Middle frontal gyrus (tissue), 1 donor: ENCODE measurements around the gene BMP7.

ENCODE experiments used
- DNase-seq: peaks from one replicate; pipeline ENCODE4 v3.0.0-alpha.2; 2015; ENCODE audit warnings: low spot score; ENCODE audit errors: extremely low spot score

Gene BMP7

GRCh38 chr20:57266291-57267157, at the start of gene BMP7:
BMP7 (minus strand) TSS chr20:57266641; CDS start chr20:57266122, 519 bp downstream.
- DNase-seq, result no peak

GRCh38 chr20:57315976-57316480, 49.6 kb upstream of the BMP7 start:
- no peak for DNase-seq

DNA sequence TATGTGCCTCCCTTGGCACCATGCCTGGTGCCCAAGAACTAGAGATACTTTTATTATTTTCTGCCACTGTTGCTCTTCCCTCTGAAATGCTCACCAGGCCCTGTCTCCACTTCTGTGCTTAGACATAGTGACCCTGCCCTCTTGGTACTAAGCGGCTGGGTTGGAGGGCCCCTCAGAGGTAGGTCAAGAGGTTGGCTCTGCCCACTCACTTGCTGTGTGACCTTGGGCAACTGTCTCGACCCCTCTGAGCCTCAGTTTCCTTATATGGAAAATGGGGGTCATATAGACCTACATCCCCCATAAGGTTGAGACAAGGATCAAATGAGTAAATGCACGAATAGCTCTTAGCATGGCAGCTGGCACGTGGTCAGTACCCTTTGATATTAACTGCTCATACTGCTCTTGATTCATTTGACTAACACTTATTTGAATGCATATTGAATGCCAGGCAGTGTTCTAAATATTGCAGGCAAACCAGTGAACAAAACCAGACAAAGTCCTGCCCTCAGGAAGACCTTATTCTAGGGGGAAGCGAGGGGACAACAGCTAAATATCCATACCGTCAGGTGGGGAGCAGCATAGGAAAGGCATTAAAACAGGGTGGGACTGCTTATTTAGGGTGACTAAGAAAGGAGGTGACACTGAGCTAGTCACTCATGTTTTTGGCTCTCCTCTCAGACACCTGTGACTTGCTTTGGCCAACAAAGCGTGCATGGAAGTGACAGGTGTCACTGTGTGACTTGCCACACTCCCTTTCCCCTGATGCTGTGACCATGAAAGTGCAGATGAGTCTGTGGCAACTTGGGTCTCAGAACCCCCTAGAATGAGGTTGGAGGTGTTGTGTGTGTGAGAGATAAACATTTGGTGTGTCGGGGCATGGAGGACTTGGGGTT, 48.9 kb upstream of the BMP7 start:
- no peak for DNase-seq

GRCh38 chr20:57313951-57314350, 47.5 kb upstream of the BMP7 start:
- no peak for DNase-seq

- DNase-seq, result no peak
These were observed 46.8 kb upstream of the BMP7 start for GRCh38 chr20:57313230-57313629.

- no peak for DNase-seq
These were observed 45.7 kb upstream of the BMP7 start for GRCh38 chr20:57312138-57312537.

GRCh38 chr20:57310821-57311514, 44.5 kb upstream of the BMP7 start:
- DNase-seq, result no peak

DNA sequence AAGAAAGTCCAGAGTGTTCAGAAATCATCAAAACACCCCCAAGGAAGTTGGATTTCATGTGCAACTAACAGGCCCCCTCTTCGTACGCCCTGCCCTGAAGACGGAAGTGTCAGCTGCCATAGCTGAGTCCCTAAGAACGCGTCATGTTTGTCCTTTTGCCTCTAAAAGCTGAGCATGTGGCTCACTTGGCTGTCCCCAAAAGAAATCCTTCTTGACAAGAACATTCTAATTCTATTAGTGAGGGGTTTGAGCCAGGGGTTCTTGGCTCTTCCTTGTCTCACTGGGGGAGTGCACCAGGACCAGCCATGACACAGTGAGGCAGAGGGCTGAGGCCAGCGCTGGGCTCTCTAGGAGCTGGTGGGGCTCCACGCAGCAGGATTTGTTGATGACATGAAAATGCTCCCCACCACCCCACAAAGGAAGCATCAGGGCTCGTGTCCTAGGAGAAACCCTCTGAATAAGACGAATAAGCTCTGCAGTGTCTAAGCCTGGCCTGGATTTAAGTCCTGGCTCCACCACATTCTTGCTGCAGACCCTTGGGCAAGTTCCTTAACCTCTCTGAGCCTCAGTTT, 43.2 kb upstream of the BMP7 start:
- no peak for DNase-seq

- no peak for DNase-seq
These were observed 42.2 kb upstream of the BMP7 start for GRCh38 chr20:57308451-57309271.

GRCh38 chr20:57306747-57307146, 40.3 kb upstream of the BMP7 start:
- DNase-seq, result no peak

- DNase-seq, result no peak
These were observed 34.6 kb upstream of the BMP7 start for GRCh38 chr20:57301026-57301425.

DNA sequence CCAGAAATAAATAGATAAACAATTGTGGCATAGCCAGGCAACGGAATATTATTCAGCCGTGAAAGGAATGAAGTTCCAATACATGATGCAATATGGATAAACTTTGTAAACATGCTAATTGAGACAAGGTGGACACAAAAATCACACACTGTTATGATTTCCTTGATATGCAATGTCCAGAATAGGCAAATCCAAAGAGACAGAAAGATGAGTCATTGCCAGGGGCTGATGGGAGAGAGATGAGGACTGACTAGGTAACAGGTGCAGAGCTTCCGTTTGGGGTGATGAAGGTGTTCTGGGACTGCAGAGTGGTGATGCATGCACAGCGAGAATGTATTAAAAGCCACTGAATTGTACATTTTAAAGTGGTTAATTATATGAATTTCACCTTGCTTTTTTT, 32.0 kb upstream of the BMP7 start:
- no peak for DNase-seq

- no peak for DNase-seq
These were observed 28.1 kb upstream of the BMP7 start for GRCh38 chr20:57294550-57294949.

DNA sequence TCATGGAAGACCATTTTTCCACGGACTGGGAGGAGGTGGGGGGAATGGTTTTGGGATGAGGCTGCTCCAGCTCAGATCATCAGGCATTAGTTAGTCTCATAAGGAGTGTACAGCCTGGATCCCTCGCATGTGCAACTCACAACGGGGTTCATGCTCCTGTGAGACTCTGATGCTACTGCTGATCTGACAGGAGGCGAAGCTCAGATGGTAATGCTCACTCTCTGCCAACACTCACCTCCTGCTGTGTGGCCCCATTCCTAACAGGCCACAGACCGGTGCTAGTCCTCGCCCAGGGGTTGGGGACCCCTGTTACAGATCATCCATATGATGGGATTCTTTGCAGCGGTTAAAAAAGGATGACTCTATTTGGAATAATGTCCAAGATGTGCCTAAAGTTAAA, 27.6 kb upstream of the BMP7 start:
- DNase-seq, result no peak

DNA sequence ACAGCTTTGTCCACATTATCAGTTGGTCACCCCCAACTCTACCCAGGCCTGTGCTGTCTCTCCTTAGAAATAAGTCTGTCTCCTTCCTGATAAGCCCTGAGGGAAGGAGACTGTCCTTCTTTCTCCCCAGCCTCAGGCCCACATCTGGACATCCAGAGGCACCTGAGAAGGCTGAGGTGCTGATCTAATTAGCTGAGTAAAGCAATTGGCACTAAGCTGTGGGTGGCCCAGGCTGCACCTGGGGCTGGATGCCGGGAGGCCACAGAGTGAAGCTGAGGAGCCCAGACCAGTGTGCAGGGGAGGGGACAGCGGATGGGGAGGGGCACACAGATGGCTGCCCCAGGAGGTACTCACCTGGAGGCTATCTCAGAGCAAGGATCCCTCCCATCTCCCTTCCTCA, 26.2 kb upstream of the BMP7 start:
- no peak for DNase-seq

DNA sequence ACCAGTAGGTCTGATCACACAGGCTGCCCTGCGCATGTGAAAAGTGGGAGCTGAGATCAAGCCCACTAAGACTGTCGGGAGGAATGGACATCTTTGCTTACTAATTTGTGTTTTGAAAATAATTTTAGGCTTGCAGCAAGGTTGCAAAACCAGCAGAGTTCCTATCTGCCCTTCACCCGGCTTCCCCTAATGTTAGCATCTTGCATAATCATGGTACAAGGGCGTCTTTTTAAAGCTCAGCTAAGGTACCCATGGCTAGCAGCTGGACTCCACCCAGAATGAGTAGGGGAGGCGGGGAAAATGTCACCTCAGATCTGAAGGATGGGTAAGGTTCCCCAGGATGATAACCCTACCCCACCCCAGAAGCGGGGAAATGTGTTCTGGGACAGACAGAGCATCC, 25.3 kb upstream of the BMP7 start:
- DNase-seq, result no peak

- no peak for DNase-seq
These were observed 24.6 kb upstream of the BMP7 start for GRCh38 chr20:57291003-57291402.

GRCh38 chr20:57290178-57290484, 23.7 kb upstream of the BMP7 start:
- no peak for DNase-seq

DNA sequence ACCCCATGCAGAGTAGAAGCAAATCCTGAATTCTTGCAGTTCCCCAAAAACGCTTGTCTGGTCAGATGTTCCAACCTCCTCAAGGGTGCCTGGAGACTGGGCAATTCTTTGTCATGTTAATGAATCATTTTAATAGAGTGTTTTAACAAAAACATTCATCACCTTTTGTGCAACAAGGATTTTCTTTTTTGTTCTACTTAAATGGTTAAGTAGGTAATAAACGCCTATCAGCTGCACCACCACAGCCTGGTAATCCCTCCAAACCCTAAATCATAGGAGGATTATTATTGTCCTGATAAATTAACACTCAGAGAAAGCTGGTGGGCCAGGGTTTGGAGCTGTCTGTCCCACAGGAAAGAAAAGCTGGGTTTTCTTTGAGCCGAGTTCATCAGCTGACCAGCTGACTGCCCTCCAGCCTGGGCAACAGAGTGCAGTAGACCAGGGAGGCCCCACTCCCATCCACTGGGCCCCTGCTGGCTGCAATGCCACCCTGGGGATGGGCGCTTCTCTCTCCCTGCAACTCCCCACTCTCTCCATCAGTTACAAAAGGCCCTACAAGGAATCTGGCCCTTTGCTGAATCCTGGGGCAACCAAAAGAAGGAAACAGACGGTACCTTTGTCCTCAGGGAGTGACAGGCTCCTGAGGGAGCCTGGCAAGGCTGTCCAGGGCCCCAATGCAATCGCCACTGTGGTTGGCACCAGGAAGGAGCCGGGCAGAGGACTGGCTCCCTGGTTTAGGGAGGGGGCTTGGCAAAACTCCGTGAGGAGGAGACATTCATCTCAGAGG, 23.1 kb upstream of the BMP7 start:
- DNase-seq, result peak; percentile 24
